GM12872 (cell line): ENCODE results near the gene ERGIC1.

Source experiments
- CTCF ChIP-seq: IDR thresholded peaks from 3 replicates; pipeline ENCODE4 v1.5.1; 2011; ENCODE audit warnings: low read depth, mild to moderate bottlenecking, low read length, moderate library complexity; ENCODE audit not compliant: insufficient read depth

ERGIC1 gene

GRCh38 chr5:172925336-172925948 is 91.4 kb downstream of the ERGIC1 start:
- no peak for TF ChIP-seq CTCF

GRCh38 chr5:172926008-172926523 is 92.0 kb downstream of the ERGIC1 start:
- TF ChIP-seq CTCF: no peak

- no peak for TF ChIP-seq CTCF
These were observed 92.7 kb downstream of the ERGIC1 start for GRCh38 chr5:172926796-172927195.

- no peak for TF ChIP-seq CTCF
These were observed 95.4 kb downstream of the ERGIC1 start for GRCh38 chr5:172929371-172929838.

- TF ChIP-seq CTCF: no peak
These were observed 97.0 kb downstream of the ERGIC1 start for GRCh38 chr5:172931001-172931536.

- TF ChIP-seq CTCF: peak; percentile 93
These were observed 98.4 kb downstream of the ERGIC1 start for GRCh38 chr5:172932313-172933017.

GRCh38 chr5:172933238-172933637 is 99.2 kb downstream of the ERGIC1 start:
- TF ChIP-seq CTCF: no peak
